ENCODE results near the gene PLSCR1.
"Not testable (repeated sequence)": the region's sequence is repeated elsewhere in the genome, so short reads cannot be mapped to it uniquely, and the experiment has no call there.

The PLSCR1 gene

DNA sequence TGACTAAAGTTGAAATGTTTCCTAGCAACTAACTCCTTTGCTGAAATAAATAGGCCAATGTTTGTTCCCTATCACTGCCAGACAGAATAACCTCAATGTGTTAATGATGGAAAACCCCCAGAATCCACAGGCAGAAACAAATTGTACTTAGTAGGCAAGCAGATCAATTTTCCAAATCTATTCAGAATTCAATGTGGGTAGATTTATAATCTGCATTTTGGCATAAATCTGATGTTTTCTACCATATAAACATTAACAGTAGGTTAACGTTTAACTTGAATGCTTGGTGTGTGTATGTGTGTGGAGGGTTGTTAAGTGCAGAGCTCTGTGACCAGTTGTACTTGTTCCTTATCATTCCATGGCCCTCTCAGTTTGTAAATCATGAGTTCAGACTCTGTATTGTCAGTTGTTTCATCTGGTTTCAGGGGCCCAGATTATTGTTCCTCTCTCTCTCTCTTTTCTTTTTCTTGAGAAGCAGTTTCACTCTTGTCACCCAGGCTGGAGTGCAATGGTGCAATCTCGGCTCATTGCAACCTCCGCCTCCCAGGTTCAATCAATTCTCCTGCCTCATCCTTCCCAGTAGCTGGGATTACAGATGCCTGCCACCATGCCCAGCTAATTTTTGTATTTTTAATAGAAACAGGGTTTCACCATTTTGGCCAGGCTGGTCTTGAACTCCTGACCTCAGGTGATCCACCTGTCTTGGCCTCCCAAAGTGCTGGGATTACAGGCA lies 32.8 kb downstream of the PLSCR1 start:
- no peak for DNase-seq

DNA sequence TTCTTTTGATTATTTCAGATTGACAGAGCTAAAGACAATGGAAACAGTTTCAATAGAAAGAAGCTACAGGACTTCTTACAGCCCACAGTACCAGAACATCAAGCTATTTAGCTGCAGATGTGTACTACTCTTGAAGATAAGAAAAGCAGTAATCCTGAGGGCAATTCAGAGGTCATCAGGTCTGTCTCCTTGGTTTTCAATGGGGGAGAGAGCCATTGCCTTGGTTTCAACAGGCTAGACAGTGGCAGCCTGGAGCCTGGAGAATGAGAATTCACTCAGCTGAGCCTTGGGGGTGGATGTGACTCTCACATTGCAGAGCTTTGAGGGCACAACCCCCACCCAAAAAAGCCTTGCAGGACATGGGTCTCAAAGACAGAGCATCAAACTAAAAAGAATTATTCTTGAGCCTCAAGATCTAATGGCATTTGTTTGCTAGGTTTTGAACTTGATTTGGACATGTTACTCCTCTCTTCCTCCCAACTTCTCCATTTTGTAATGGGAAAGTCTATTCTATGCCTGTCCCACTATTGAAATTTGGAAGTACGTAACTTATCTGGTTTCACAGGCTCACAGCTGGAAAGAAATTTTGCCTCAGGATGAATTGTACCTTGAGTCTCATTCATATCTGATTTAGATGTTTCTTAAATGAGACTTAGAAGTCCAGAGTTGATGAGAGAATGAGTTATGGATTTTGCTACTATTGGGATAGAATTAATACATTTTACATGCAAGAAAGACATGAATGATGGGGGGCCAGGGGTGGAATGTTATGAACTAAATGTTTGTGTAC lies 36.9 kb downstream of the PLSCR1 start:
- DNase-seq, result no peak

DNA sequence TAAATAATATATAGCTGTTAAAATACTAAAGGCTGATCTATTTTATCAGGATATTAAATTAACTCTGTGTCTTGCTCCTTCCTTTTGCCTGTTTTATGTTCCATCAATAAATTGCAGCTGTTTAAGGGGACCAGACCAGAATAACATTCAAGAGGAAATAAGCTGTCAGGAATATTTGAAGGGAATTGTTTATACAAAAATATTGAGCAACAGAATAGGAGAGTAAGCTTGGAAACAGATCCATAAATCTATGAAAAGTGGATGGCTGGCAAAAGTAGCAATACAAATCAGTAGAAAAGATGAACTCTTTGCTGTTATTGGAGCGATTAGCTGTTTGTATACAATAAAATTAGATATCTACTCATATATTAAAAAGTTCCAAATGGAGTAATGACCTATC lies 38.9 kb downstream of the PLSCR1 start:
- DNase-seq, result no peak

DNA sequence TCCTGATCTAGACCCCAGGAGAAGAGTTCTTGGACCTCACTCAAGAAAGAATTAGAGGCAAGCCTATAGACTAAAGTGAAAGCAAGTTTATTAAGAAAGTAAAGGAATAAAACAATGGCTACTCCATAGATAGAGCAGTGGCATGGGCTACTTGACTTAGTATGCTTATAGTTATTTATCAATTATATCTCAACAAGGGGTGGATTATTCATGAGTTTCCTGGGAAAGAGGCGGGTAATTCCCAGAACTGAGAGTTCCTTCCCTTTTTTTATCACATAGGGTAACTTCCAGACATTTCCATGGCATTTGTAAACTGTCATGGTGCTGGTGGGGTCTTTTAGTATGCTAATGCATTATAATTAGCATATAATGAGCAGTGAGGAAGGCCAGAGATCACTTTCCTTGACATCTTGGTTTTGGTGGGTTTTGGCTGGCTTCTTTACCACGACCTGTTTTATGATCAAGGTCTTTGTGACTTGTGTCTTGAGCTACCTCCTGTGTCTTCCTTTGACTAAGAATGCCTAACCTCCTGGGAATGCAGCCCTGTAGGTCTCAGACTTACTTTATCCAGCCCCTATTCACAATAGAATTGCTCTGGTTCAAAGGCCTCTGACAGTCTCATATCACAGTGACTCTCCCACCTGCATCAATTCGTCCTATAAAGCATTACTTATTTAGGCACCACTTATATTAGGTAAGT lies 39.8 kb downstream of the PLSCR1 start:
- DNase-seq, result no peak

DNA sequence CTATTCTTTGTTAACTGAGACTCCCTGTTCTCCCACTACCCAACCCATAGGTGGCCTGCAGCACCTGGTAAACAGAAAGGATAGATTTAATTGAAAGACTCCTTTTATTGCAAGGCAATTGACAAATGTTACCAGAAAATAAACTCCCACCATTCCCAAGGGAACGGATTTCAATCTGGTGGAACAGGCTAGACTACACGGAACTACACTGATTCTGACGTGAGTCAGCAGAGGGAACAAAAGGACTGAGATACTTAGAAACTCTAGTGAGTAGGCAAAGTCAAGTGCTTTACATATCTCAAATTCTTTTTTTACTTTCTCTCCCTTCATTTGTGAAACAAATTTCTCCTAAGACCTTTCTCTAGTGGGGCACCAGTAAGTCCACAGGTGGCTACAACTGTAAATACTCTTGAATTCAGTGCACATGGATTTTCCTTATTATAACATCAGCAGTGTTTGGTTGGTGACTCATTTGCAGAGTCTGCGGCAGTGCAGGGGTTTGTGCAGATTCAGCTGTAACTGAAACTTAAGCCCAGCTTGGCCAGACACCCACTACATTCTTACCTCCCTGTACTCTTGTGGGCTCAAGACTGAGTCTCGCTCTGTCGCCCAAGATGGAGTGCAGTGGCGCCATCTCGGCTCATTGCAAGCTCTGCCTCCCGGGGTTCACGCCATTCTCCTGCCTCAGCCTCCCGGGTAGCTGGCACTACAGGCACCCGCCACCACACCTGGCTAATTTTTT lies 40.8 kb downstream of the PLSCR1 start:
- DNase-seq, result no peak

DNA sequence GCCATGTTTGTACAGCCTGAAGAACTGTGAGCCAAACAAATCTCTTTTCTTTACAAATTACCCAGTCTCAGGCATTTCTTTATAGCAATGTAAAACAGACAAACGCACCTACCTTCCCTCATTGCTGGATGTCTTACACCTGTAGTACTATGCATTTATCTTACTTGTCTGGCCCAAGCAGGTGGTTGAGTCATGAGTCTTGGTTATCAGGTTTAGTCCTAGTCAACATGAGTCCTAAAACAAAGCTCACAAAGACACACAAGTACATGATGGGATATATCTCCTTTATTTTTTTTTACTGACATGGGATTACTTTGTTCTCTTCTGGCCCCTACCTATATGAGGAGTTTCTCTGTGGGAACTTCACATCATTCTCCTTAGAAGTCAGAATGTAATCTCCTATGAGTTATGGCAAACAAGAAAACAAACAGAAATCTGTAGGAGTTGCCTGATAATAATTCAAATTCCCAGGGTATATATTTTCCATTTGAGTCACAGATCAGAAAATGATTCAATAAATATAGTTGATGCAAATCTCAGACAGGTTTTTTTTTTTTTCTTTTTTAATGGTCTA lies 41.4 kb downstream of the PLSCR1 start:
- no peak for DNase-seq

DNA sequence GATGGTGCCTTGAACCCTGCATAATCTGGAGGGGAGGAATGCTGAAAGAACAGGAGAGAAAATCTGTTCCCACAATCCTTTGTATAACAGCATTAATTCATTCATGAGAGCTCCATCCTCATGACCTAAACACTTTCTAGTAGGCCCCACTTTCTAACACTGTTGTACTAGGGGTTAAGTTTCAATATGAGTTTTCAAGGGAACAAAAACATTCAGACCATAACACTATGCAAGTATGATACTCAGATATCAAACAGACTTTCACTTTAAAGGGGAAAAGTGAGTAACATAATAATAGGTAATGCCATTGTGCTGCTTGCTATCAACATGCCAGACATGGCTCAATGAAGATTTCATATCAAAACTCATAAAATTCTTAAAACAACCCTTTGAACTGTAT lies 42.7 kb downstream of the PLSCR1 start:
- DNase-seq, result no peak

DNA sequence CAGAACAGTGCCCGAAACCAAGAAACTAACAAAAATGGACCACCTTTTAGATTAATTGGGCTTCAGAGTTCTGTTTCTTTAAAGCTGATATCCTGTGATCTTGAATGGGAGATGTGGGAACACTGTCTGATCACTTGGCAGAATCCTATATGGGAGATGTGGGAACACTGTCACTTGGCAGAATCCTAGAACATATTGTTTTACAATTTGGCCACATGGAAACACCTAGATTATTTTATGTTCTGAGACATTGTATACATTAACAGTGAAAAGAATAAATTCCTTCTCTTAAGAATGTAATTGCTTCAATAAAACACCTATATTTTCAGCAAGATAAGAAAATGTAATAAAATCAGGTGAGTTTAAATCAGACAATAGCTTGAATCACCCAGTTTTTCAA lies 44.7 kb downstream of the PLSCR1 start:
- DNase-seq, result no peak

DNA sequence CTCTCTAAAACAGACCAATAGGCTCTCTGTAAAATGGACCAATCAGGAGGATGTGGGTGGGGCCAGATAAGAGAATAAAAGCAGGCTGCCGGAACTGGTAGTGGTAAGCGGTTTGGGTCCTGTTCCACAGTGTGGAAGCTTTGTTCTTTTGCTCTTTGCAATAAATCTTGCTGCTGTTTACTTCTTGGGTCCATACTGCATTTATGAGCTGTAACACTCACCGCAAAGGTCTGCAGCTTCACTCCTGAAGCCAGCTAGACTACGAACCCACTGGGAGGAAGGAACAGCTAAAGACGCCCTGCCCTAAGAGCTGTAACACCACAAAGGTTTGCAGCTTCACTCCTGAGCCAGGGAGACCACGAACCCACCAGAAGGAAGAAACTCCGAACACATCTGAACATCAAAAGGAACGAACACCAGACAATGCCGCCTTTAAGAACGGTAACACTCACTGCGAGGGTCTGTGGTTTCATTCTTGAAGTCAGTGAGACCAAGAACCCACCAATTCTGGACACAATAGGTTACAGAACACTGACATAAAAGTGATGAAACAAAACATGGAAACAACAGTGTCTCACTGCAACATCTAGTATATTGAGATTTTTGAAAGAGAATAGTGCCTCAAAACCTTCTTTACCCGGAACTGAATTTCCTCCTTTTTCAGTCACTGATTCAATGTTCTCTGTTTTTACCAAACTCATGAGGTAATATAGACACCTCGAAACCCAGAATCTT lies 46.2 kb downstream of the PLSCR1 start:
- DNase-seq, result no peak

DNA sequence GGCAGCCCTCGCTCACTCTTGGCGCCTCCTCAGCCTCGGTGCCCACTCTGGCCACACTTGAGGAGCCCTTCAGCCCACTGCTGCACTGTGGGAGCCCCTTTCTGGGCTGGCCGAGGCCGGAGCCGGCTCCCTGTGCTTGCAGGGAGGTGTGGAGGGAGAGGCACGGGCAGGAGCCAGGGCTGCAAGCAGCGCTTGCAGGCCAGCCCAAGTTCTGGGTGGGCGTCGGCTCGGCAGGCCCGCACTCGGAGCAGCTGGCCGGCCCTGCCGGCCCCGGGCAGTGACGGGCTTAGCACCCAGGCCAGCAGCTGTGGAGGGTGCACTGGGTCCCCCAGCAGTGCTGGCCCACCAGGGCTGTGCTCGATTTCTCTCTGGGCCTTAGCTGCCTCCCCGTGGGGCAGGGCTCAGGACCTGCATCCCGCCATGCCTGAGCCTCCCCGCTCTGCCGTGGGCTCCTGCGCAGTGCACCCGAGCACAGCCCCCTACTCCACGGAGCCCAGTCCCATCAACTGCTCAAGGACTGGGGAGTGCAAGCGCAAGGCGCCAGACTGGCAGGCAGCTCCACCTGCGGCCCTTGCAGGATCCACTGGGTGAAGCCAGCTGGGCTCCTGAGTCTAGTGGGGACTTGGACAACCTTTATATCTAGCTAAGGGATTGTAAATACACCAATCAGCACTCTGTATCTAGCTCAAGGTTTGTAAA lies 47.1 kb downstream of the PLSCR1 start:
- DNase-seq, result not testable (repeated sequence)

DNA sequence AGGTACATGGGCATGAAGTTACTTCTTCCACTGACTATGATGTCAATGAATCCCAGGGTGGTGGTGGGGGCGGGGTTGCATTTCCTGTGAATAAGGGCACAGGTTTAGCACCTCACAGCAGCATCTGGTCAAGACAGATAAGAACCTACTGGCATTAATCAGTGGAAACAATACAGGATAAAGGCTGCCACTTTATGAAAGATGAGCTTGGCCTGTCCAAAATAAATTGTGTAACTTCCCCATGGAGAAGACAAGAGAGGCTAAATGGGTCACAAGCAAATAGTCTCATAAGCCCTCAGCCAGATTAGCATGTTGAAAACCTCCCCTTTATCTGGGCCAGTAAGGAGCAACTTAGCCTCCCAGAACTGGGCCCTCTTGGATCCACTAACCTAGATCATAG lies 47.7 kb downstream of the PLSCR1 start:
- no peak for DNase-seq

DNA sequence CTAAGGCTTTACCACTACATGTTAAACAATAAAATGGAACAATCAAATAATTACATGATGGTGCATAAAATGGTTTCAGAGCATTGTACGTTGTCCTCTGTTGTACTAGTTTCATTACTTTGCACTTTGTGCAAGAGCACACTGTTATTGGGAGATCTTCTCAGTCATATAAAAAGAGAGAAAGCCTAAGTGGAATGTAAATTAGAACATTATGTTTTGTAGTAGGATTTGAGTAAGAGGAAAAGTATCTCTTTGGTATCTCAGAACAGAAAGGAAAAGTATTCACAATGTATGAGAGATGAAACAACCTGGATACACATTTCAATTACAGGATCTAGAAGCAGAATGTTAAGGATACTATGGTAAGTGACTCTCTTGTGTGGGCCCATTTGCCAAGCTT lies 48.2 kb downstream of the PLSCR1 start:
- no peak for DNase-seq

DNA sequence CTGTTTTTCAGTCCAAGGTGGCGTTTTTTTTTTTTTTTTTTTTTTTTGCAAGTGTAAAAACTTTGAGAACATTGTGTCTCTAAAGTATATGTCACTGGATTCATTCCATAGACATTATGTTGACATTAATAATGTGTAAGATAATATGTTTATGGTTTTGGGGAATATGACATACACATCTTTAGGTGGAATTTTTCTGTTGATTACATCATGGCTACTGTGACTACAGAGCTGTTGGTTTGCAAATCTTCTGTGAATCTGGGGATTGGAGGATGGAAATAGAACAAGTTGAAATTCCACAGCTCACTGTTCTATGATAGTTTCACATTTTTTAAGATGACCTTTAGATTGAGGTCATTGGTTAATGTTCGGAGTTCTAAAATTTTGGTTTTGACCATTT lies 50.6 kb downstream of the PLSCR1 start:
- DNase-seq, result no peak

DNA sequence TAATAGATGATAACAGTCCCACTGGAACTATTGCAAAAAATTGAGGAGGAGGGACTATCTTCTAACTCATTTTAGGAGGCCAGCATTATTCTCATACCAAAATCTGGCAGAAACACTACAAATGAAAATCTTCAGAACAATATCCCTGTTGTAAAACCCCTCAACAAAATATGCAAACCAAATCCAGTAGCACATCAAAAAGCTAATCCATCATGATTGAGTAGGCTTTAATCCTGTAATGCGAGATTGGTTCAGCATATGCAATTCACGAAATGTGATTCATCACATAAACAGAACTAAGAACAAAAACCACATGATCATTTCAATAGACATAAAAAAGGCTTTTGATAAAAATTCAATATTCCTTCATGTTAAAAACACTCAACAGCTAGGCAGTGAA lies 51.2 kb downstream of the PLSCR1 start:
- DNase-seq, result peak; percentile 71

DNA sequence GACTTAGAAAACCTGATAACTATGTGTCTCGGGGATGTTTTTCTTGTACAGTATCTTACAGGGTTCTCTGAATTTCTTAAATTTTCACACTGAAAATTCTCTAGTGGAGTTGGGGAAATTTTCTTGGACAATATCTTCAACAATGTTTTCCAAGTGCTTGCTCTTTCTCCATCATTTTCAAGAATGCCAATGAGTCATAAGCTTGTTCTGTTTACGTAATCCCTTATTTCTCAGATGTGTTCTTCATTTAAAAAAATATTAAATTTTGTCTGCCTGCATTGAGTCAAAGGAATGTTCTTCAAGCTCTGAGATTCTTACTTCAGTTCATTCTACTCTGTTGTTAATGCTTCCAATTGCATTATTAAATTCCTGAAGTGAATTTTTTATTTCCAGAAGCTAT lies 53.1 kb downstream of the PLSCR1 start:
- DNase-seq, result no peak

DNA sequence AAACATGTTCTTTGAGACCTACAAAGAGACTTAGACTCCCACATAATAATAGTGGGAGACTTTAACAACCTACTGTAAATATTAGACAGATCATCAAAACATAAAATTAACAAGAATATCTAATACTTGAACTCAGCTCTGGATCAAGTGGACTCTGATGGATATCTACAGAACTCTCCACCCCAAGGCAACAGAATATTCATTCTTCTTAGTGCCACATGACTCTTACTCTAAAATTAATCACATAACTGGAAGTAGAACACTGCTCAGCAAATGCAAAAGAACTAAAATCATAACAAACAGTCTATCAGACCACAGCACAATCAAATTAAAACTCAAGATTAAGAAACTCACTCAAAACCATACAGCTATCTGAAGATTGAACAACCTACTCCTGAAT lies 59.1 kb downstream of the PLSCR1 start:
- DNase-seq, result no peak

DNA sequence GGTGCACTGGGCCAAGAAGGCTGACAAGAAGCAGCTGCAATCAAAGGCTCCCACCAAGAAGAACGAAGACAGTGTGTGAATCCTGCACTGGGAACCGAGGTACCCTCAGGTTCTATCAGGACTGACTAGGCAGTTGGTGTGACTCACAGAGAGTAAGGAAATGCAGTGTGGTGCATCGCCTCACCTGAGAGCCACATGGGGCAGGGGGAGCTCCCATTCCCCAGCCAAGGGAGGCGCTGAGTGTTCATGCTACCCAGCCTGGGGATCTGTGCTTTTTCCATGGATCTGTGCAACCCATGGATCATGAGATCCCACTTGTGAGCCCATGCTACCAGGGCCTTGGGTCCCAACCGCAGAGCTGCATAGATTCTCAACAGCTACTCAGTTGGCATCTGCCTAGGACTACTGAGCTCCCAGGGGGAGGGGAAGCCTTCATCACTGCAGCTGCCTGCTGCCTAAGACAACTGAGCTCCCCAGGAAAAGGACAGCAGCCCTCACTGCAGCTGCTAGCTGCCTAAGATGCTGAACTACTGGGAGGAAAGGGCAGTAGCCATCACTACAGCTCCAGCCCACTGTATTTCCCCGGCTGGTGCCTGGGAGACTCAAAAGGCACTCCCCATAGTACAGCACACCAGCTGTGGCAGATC lies 68.2 kb downstream of the PLSCR1 start:
- DNase-seq, result no peak

DNA sequence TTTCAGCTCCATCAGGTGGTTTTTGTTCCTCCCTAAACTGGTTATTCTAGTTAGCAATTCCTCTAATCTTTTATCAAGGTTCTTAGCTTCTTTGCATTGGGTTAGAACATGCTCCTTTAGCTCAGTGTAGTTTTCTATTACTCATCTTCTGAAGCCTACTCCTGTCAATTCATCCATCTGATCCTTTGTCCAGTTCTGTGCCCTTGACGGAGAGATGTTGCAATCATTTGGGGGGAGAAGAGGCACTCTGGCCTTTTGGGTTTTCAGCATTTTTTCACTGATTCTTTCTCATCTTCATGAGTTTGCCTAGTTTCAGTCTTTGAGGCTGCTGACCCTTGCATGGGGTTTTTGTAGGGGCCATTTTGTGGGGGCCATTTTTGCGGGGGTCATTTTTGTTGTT lies 69.4 kb downstream of the PLSCR1 start:
- DNase-seq, result not testable (repeated sequence)

DNA sequence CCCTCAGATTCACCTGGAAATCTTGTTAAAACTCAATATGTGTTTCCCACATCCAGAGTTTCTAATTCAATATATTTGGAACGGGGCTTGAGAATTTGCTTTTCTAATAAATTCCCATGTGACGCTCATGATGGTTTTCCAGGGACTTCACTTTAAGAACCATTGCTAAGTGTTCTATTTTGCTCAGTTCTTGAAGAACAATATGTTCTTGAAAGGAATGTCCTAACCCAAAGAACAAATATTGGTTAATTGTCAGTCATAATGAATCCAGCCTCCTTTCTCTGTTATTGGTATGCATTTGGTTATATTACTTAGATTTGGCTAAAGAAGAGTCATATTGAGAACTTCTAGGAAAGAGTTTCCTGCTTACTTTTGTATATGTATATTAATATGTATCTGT lies 70.7 kb downstream of the PLSCR1 start:
- DNase-seq, result no peak

DNA sequence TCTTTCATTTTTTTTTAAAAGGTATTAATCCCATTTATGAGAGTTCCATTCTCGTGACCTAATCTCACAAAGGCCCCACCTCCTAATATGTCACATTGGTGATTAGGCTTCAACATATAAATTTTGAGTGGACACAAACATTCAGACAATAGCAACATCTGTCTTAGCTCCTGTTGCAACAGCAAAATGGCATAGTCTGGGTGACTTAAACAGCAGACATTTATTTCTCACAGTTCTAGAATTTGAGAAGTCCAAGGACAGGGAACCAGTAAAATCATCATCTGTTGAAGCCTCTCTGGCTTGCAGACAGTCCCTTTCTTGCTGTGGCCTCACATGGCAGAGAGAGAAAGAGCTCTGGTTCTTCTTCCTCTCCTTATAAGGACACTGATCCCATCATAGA lies 71.8 kb downstream of the PLSCR1 start:
- DNase-seq, result no peak

DNA sequence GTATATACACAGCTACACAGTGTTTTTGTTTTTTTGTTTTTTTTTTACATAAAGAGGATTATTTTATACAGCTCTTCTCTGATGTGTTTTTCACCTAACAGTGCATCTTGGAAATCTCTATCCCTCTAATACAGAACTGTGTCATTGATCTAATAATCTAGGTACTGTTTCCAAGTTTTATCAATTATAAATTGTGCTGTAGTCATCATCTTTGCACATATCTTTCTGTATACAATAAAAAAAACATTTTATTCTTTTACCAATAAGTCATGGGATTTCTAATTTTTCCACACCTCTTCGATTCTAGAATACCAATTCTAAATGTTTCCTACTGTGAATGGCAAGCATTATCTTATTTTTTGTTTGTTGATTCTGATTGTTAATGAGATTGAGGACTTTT lies 73.4 kb downstream of the PLSCR1 start:
- no peak for DNase-seq
